ENCODE data around the gene SLC25A10.

SLC25A10 gene

GRCh38 chr17:81687770-81688541, 24.1 kb upstream of the SLC25A10 start:
- no peak for DNase-seq (ENCODE audit: low read depth)

- DNase-seq (ENCODE audit: low read depth): no peak
Measured at GRCh38 chr17:81688616-81689015, 23.5 kb upstream of the SLC25A10 start.

- DNase-seq (ENCODE audit: low read depth): no peak
Measured at GRCh38 chr17:81690066-81690465, 22.0 kb upstream of the SLC25A10 start.

GRCh38 chr17:81690549-81690948, 21.5 kb upstream of the SLC25A10 start:
- DNase-seq (ENCODE audit: low read depth): no peak

- DNase-seq (ENCODE audit: low read depth): no peak
Measured at GRCh38 chr17:81691196-81691595, 20.9 kb upstream of the SLC25A10 start.

GRCh38 chr17:81691608-81692007, 20.5 kb upstream of the SLC25A10 start:
- DNase-seq (ENCODE audit: low read depth): no peak

GRCh38 chr17:81693509-81694210, 18.4 kb upstream of the SLC25A10 start:
- DNase-seq (ENCODE audit: low read depth): no peak

GRCh38 chr17:81694810-81695209, 17.3 kb upstream of the SLC25A10 start:
- DNase-seq (ENCODE audit: low read depth): no peak

- no peak for DNase-seq (ENCODE audit: low read depth)
Measured at GRCh38 chr17:81695211-81695610, 16.9 kb upstream of the SLC25A10 start.

- DNase-seq (ENCODE audit: low read depth): no peak
Measured at GRCh38 chr17:81695801-81696200, 16.3 kb upstream of the SLC25A10 start.

- DNase-seq (ENCODE audit: low read depth): no peak
Measured at GRCh38 chr17:81696218-81696941, 15.7 kb upstream of the SLC25A10 start.

GRCh38 chr17:81697261-81698044, 14.6 kb upstream of the SLC25A10 start:
- DNase-seq (ENCODE audit: low read depth): no peak

GRCh38 chr17:81700353-81701287, 11.5 kb upstream of the SLC25A10 start:
- no peak for DNase-seq (ENCODE audit: low read depth)

GRCh38 chr17:81701288-81702071, 10.6 kb upstream of the SLC25A10 start:
- no peak for DNase-seq (ENCODE audit: low read depth)

GRCh38 chr17:81702934-81703746, 8.9 kb upstream of the SLC25A10 start, which contains the start of gene MRPL12:
Gene MRPL12 (plus strand): TSS chr17:81703367. CDS start chr17:81703502, 135 bp downstream.
- peak; percentile 87 for DNase-seq (ENCODE audit: low read depth)

- no peak for DNase-seq (ENCODE audit: low read depth)
Measured at GRCh38 chr17:81703747-81704654, 8.1 kb upstream of the SLC25A10 start.

GRCh38 chr17:81705518-81706231, 6.4 kb upstream of the SLC25A10 start:
- no peak for DNase-seq (ENCODE audit: low read depth)
